22Rv1 (cell line): ENCODE data around the gene WDR91.

ENCODE experiments used
- H3K27ac ChIP-seq: fragments of 450-650 bp; 2 replicates; pipeline ENCODE4 v1.5.1; 2017
- ZFX ChIP-seq: fragments of 450-650 bp; IDR thresholded peaks from 2 replicates; pipeline ENCODE4 v1.6.1; 2017; ENCODE audit warnings: antibody characterized with exemption, borderline replicate concordance
- TF ChIP-seq, protein P1 (sequence below): fragments of 450-650 bp; IDR thresholded peaks from 2 replicates; pipeline ENCODE4 v1.5.1; 2017; ENCODE audit warnings: mild to moderate bottlenecking

Gene WDR91

DNA sequence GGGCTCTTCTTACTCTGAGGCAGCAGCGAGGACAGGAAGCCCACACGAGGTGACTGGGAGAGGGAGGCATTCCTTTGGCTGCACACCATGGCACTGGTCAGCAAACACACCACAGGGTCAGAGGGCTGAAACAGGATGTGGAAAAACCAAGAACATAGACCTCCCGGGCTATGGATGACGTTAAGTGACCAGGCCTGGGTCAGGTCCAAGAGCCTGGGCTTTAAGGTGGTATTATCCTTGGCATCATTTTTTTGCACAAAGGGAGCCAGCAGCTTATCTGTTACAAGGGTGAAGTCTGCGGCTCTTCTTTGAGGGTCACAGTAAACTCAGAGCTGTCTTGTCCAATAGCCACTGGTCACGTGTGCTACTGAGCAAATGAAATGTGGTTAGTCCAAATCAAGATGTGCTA, 7.0 kb downstream of the WDR91 start:
- H3K27ac ChIP-seq = no peak overlapping the region
- TF ChIP-seq ZFX = no peak
- TF ChIP-seq, protein P1, sequence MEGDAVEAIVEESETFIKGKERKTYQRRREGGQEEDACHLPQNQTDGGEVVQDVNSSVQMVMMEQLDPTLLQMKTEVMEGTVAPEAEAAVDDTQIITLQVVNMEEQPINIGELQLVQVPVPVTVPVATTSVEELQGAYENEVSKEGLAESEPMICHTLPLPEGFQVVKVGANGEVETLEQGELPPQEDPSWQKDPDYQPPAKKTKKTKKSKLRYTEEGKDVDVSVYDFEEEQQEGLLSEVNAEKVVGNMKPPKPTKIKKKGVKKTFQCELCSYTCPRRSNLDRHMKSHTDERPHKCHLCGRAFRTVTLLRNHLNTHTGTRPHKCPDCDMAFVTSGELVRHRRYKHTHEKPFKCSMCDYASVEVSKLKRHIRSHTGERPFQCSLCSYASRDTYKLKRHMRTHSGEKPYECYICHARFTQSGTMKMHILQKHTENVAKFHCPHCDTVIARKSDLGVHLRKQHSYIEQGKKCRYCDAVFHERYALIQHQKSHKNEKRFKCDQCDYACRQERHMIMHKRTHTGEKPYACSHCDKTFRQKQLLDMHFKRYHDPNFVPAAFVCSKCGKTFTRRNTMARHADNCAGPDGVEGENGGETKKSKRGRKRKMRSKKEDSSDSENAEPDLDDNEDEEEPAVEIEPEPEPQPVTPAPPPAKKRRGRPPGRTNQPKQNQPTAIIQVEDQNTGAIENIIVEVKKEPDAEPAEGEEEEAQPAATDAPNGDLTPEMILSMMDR = no peak

DNA sequence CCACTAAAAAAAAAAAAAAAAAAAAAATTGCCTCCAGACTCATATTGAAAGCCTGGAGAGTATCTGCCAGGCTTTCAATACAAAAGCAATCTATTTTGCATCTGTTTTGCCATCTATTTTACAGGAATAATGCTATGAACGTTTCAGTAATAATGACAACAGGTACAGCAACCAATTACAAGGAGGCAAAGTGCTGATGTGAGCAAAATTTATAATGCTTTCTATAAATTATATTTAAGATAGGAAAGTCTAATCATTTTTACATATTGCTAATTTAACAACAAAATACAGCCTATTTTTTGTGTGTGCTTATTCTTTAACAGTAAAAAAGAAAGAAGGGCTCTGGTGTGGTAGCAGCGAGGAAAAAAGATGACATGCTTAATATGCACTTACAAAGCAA, 10.0 kb downstream of the WDR91 start:
- TF ChIP-seq, protein P1 = no peak
- TF ChIP-seq ZFX = no peak
- no peak overlapping the region for H3K27ac ChIP-seq

DNA sequence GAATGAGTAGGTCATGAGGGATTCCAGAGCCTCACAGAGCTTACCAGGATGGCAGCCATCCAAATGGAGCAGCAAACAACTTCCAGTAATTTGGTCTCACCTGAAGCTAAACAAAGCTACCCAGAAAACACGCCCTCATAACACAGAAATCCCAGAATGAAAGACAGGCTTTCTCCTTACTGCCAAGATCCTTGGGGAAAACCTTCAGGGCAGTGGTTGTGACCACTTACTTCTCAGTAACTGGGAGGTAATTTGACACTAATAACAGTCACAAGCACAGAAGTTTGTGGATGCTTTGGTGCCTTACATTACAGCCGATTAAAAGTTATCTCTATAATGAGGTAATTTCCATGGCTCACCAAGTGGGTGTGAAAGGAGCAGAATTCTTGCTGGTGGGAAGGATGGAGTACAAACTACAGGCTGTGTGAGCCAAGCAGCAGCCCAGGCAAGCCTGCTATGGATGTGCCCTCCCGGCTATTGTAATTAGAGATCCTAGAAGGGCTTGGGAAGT, 10.4 kb downstream of the WDR91 start:
- no peak overlapping the region for H3K27ac ChIP-seq
- TF ChIP-seq, protein P1 = no peak
- no peak for TF ChIP-seq ZFX

DNA sequence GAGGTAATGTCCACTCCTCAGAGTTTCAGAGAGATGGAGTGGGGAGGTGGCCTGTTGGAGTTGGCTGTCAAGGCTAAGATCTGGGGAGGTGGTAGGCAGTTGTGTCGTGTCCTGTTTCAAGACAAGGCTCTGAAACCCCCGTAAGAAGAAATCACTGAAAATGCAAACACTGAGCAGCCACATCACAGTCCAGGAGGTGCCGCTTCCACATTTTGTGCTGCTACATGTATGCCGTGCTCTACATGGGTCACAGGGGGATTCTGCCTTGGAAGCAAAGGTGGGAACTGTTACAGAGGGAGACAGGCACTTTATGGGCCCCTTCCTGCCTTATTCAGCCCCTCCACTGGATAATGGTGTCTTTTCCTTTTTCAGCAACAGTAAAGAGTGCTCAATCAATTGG, 11.9 kb downstream of the WDR91 start:
- TF ChIP-seq ZFX = no peak
- TF ChIP-seq, protein P1 = no peak

DNA sequence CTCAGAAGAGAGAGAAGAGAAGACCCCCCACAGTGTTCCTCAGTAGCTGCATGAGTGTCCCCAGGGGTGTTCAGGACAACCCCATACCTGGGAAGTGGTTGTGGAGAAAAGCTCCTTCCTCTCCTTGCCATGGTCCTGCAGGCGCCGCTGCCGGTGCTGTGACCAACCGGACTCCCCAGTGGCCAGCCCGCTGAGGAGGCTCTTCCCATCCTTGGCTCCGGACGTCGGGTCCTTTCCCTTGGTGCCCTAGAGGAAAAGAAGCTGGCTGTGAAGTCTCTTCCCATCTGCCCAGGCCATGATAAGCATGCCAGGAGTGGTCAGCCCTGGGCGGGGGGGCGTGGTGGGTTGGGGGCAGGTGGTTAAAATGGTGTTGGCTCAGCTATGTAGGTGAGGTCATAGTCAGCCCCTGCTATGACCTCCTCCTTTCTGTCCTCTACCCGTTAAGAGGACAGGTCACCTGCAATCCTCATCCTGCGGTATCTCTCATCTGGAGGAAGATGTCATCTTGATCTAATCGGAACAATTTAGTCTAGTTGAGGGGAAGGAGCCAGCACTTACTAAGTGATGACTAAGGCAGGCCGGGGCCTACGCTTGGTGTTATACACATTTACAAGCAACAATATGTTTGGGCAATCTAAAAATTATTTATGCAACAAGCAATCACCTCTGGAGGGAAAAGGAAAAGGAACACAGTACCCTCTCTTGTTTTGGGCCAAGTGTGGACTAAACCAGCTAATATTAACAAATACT, 13.2 kb downstream of the WDR91 start:
- no peak overlapping the region for H3K27ac ChIP-seq
- no peak for TF ChIP-seq ZFX
- TF ChIP-seq, protein P1 = no peak

More for the DNA sequence above, 11.9 kb downstream of the WDR91 start:
- H3K27ac ChIP-seq = no peak overlapping the region

DNA sequence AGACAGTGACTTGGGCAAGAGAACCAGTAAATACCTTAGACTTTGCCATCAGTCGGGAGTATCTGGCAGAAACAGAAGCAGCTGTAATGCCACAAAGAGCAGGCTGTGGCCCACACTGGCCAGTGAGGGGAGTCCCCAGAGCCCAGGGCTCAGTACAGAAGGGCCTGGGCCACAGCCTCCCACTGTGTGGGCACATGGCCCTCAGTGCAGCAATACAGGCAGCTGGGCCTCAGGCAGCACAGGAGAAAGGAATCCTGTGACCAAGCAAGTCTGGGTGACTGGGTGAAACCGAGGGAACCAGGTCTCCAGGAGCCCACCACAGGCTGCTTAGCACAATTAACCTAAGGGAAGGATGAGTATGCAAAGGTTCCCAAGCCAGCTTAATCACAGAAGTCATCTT, 14.0 kb downstream of the WDR91 start:
- no peak overlapping the region for H3K27ac ChIP-seq
- TF ChIP-seq ZFX = no peak
- TF ChIP-seq, protein P1 = no peak

DNA sequence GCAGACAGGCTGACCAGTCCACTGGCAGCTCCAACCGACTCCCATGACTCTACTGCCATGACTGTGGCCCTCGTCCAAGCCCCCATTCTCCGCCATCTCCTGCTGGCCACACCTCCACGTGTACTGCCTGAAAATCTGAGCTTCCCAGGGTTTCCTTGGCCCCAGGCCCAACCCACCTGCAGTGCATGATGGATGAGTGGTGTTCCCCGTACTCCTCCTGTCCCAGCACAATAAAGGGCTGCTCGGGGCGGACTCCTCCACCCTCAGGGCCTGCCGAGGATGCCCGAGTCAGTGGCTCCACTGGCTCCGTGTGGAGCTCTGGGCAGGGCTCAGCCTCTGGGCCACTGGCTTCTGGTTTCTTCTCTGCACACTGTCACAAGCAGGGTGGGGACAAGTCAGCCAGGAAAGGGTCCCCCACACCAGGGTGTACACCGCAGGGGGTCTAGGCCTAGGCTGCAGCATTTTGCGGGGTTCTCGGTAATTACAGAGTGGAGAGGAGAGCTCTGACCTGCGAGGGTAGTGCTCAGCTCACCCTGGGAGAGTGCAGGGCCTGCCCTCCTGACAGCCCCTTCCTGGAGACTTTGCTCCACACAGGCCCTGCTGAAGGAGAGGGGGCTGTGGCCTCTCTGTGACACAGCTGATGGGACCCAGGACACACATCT, 15.2 kb downstream of the WDR91 start:
- no peak overlapping the region for H3K27ac ChIP-seq
- TF ChIP-seq, protein P1 = no peak
- TF ChIP-seq ZFX = no peak
